HG03521 (cell line): ENCODE results near the gene LRRC71.
A peak's percentile ranks its signal among the peaks of the same experiment; 100 is the strongest.

Experiments
- ATAC-seq: cut with Tn5 transposase; IDR thresholded peaks from one replicate; pipeline ENCODE4 v1.9.1; 2021; ENCODE audit warnings: mild to moderate bottlenecking, moderate library complexity; ENCODE audit not compliant: unreplicated experiment

The LRRC71 gene

GRCh38 chr1:156892190-156893047 is 28.0 kb upstream of the LRRC71 start:
- ATAC-seq, result peak; percentile 52

DNA sequence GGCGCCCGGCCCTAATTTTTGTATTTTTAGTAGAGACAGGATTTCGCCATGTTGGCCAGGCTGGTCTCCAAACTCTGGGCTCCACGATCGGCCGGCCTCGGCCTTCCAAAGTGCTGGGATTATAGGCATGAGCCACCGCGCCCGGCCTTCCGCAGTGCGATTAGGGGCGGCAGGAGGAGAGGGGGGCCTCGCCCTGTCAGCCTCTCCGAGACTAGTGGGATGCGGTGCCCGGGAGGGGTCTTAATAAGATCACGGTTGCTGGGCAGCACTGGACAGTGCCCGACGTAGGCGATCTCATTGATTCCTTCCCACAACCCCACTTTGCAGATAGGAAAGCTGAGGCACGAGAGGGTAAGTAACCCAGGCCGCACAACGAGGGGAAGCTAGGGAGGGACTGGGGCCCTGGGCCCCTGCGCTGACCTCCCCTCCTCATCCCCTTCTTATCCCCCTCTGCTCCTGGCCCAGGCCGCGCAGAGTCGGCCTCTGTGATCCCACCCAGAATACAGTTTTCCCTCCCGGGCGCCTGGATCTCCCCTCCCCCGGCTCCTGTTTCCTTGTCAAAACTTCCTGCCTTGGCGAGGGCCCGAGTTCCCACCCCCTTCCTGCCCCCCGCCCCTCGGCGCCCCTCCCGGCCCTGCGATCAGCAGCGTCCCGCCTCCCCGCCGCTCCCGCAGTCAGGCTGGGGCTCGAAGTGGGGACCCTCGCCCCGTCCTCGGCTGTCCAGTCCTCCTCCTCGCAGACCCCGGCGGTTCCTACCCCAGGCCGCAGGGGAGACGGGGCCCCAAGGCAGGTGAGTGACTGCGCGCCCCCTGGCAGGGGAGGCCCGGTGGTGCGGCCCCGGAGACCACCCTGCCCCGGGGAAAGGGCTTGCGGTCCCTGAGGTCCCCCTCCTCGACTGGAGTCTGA is 27.1 kb upstream of the LRRC71 start, which contains the start of gene PEAR1:
TSS of gene PEAR1 (plus strand) at position 671 of the 906 bp plus-strand sequence. CDS start 10,209 bp downstream, outside the sequence.
- no peak for ATAC-seq

DNA sequence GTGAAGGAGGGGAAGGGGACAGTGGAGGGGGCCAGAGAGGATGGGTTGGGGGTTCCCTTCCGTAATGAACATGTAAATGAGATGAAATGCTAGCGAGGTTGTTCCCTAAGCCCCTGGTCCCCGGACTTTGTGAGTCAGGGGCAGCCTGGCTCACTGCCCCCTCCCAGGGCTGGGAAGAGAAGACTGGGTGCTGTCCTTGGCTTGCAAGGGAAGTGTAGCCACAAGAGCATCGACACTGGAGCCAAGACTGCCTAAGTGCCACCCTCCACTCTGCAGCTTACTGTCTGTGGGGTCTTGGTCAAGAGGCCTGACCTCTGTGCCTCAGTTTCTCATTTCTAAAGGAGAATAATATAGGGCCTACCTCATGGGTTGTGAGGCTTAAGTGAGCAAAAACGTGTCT is 26.4 kb upstream of the LRRC71 start:
- ATAC-seq, result no peak

DNA sequence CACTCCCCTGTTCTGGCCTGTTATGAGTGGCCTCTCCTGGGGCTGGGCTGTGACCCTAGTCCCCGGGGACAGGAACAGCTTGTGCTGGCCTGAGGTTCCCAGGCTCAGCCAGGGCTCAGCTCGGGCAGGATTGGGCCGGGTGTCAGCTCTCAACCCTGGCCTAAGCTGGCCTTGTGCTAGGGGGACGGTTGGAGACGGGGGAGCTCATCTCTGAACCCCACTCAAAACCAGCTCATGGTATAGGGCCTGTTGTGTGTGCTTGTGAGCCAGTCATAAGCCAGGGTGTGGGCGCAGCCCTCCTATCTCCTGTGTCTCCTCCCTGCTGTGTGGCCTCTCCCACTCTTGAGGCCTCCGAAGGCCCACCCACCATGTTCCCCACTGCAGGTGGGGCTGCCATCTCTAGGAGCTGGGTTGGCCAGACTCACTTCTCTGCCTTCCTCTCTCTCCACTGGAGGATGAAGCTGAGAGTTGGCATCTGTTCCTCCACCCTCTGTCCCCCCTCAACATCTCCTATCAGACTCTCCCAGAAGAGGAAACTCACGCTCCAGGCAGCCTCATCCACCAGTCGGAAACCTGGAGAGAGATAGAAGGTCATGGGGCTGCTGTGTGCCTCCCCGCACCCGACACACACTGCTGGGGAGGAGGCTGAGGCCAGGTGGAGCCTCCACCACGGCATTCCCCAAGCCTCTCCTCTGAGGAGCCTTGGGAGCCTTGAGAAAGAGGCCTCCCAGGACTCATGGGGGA is 25.5 kb upstream of the LRRC71 start:
- ATAC-seq, result no peak

GRCh38 chr1:156895455-156895812 is 25.0 kb upstream of the LRRC71 start:
- no peak for ATAC-seq

DNA sequence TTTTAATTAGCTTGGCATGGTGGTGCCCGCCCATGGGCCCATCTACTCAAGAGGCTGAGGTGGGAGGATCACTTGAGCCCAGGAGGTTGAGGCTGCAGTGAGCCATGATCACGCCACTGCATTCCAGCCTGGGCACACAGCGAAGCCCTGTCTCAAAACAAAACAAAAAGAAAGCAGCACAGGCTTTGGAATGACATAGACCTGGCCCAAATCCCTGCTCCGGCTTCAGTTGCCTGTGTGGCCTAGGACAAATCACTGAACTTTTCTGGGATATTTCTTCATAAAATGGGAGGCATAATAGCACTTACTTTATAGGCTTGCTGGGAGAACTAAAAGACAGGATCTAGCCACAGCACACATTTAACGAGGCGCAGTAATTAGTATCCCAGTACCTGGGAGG is 24.5 kb upstream of the LRRC71 start:
- no peak for ATAC-seq

GRCh38 chr1:156896490-156897033 is 23.9 kb upstream of the LRRC71 start:
- no peak for ATAC-seq

DNA sequence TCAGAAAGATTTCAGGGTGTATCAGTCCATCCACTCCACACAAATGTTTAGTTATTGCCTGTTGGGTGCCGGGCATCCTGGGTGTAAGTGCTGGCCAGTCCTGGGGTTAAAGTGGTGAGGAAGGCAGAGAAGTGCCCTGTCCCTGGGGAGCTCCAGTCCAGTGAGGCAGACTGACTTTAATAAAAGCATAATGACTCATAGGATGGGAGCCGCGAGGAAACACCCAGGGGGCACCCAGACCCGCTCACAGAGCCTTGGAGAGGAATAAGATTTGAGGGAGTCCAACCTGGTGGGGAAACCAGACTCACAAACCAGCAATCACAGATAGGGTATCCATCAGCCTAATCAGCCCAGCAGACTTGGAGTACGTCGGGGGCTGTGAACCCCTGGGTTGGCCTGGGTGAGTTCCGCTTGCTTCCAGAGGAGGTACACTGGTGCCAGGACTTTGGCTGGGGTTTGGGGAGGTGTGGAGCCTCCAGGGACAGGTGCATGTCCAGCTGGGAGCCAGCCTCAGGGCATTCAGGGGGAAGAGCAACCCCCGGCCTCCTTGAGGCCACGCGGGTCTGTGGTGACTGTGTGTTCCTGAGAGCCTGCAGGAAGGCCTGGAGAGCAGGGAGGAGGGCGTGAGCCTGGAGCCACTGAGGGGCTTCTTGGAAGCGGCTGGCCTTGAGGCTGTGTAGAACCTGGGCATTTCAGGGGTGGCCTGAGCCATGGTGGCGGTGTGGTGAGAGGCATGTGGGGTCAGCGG is 23.2 kb upstream of the LRRC71 start:
- no peak for ATAC-seq

GRCh38 chr1:156898161-156898566 is 22.3 kb upstream of the LRRC71 start:
- no peak for ATAC-seq

- ATAC-seq, result no peak
Measured at GRCh38 chr1:156898971-156899664, 21.3 kb upstream of the LRRC71 start.

DNA sequence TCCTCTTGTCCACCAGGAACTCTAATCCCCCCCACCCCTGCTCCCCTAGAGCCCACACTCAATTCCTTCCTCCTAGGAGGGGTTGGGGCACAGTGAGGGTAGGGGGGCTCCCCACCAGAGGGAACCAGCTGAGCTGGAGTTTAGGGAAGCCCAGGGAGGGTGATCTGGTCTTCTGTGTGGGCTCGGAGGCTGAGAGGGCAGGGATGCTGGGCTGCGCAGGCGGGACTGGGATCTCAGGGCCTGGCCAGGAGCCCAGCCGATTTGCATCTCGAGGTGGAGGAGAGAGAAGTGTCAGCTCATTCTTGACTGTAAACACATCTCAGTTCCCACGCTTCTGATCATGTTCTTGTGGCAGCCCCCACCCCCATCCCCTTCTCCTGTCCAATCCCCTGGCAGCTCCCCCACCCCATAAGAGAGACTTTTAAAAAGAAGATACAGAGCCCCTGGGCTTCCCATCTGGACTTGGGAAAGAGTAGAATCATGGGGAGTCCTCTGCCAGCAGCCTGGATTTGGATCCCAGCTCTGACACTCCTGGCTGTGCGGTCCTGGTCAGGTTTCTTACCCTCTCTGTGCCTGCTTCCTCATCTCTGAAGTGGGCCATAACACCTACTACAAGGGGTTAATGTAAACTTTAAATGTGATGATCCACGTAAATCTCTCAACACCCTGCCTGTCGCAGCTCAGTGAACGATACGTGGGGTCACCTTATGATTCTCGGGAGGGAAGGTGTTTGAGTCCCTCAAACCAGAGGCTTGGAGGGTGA is 20.3 kb upstream of the LRRC71 start:
- ATAC-seq, result no peak

- no peak for ATAC-seq
Measured at GRCh38 chr1:156900896-156901589, 19.4 kb upstream of the LRRC71 start.

DNA sequence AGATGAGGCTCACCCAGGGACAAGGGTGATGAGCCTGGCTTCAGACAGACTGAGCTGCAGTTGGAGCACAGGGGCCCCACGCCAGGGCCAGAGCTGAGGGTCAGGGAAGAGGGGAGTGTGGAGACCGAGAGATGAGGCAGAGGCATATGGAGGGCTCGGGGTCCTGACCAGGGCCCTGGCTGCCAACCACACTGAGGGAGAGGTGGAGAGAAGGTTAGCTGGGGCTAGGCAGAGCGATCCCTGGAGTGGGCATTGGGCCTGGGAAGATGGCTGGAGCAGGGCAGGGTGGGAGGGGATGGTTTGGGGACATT is 18.9 kb upstream of the LRRC71 start:
- ATAC-seq, result no peak

DNA sequence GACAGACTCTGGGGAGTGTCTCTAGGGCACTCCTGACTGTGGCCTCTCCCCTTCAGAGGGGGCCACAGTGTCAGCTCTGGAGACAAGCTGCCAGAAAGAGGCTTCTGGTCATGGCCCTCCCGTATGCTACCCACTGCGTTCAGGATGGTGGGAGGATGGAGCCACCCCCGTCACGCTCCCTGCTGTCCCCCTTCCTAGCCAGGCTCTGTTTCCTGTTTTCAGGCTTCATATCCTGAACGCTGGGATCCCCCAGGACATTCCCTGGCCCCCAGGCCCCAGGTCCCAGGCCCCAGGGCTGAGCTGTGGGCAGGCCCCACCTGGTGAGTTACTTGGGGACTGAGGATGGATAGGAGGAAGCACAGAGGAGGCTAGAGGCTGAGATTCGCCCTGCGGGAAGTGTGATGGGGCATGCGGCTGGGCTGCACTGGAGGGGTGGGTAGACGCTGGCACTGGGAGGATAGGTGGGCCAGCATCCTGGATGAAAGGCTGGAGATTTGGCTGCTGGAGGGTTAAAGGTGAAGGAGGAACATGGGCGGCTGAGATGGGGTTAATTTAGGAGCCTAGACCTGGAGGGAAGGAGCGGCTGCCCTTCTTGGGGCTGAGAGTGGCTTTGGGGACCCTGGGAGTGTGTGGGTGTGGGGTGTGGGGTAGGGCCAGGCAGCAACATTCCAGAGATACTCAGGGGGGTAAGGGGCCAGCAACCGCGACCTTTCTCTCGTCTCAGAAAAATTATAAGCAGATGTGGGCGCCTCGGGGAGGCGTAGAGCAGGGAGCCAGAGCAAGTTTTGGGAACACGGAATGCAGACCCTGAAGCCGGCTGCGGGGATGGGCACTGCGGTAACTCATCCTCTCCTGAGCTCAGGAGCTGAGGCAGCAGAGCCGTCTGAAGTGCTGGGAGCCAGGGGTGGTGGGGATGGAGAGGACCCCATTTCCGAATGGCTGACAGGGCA is 18.2 kb upstream of the LRRC71 start:
- no peak for ATAC-seq

GRCh38 chr1:156903328-156904091 is 16.9 kb upstream of the LRRC71 start:
- ATAC-seq, result no peak

DNA sequence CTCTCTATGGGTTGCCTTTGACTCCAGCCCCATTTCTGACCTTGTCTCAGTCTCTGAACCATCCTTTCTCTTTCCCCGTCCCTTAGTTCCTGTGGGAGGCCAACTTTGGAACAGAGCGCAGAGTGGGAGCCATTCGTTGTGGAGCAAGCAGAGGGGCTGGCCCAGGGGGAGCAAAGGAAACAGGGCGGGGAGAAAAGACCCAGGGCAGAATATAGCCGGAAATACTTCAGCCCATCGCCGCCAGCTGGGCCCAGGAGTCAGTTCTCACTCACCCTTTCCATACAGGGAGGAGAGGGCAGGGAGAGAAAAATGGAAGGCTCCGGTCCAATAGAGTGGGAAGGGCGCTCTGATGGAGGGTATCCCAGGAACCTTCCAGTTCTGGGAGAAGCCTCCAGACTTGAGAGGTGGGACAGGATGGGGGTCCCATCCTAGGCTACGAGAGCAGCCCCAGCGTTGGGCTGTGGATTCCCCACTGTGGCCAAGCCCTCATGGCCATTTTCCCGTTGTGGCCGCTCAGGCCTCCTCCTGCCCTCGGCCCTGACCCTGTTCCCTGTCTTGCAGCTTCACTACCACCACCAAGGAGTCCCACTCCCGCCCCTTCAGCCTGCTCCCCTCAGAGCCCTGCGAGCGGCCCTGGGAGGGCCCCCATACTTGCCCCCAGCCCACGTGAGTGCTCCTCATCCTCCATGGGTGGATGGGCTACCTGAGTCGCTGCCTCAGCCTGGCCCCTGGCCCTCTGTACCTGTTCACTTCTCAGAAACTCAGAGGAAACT is 16.1 kb upstream of the LRRC71 start:
- no peak for ATAC-seq
